ENCODE results near the gene DAPK1.

DNA sequence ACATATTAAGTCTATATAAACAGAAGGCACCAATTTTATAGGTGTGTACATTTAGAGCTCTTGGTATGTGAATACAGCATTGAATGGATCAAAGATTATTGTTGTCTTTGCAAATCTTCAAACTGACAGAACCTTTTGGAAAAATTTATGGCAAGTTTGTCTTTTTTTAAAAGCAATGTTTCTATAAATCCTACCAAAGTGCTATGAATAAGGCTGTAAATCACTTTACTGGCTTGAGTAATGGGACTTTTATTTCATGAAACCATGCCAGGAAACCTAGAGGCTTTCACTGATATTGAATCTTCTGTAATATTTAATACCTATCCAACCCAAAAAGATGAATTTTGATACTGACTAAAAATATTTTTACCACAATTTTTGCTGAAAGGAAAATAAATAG, 7.4 kb upstream of the DAPK1 start:
- TF ChIP-seq TAF1 (IDR thresholded peaks at IDR 0.05; ENCODE audit: low read depth, low read length), result no peak
- no peak for TF ChIP-seq POLR2AphosphoS5 (IDR thresholded peaks at IDR 0.05; ENCODE audit: low read depth, low read length)

All from GM12891 (cell line).